Breast epithelium (tissue), 4 donors: ENCODE measurements around the gene TSSC4. TPM values are rescaled to one million over a fixed set of nuclear protein-coding genes. Genes with fewer than 3 reads are reported as not detected.

Experiments used
- DNase-seq, 2 donors: peaks; one replicate each; pipeline ENCODE4 v3.0.0-alpha.2; 2019; ENCODE audit warnings: low spot score in 2 of 2
- H3K27ac ChIP-seq, 2 donors: fragments of 200-600 bp; sonication (generic) in 1 of 2; one replicate each; pipeline ENCODE4 v1.5.1; 2016 to 2019; ENCODE audit warnings: mild to moderate bottlenecking in 1 of 2
- H3K27me3 ChIP-seq, 2 donors: fragments of 200-600 bp; sonication (generic) in 1 of 2; one replicate each; pipeline versions ENCODE4 v1.5.1 to v1.6.0; 2017 to 2019; ENCODE audit warnings: control low read depth in 1 of 2, mild to moderate bottlenecking in 1 of 2
- H3K36me3 ChIP-seq: fragments of 200-600 bp; one replicate; pipeline ENCODE4 v1.5.1; 2019
- H3K4me1 ChIP-seq, 2 donors: fragments of 200-600 bp; sonication (generic); one replicate each; pipeline ENCODE4 v1.5.1; 2016 to 2019; ENCODE audit warnings: control low read depth in 1 of 2
- H3K4me3 ChIP-seq, 3 donors: fragments of 200-600 bp; sonication (generic); 1 replicate in 2 of 3; 2 replicates in 1 of 3; pipeline ENCODE4 v1.5.1; 2016 to 2019; ENCODE audit warnings: mild to moderate bottlenecking in 3 of 3, moderate library complexity in 2 of 3
- H3K9me3 ChIP-seq, 2 donors: fragments of 200-600 bp; sonication (generic) in 1 of 2; one replicate each; pipeline ENCODE4 v1.5.1; 2016 to 2019; ENCODE audit warnings: control low read depth in 1 of 2
- POLR2A ChIP-seq: fragments of 450-650 bp; IDR thresholded peaks from one replicate; pipeline ENCODE4 v1.6.1; 2016; ENCODE audit warnings: antibody characterized with exemption, mild to moderate bottlenecking, moderate library complexity
- POLR2AphosphoS5 ChIP-seq, 3 donors: sonication (generic); formaldehyde crosslinking; IDR thresholded peaks; one replicate each; pipeline ENCODE4 v1.6.1; 2017; ENCODE audit warnings: antibody characterized with exemption in 3 of 3
- intact Hi-C: fragments of 100-400 bp; cut with DNase I; formaldehyde crosslinking; loops from one replicate; pipeline ENCODE4 v1.15.1; 2023; ENCODE audit warnings: low total_unique reads
- total RNA-seq, 3 donors: library from RNA; depleted of rRNA; stranded (reverse); fragments of >200 nt; gene quantifications; one replicate each; pipeline ENCODE4 v1.1.0, GENCODE V29; 2016
- TF ChIP-seq, protein P1 (sequence below), 3 donors: fragments of 450-650 bp; IDR thresholded peaks; one replicate each; pipeline ENCODE4 v1.5.1; 2016 to 2017; ENCODE audit warnings: antibody characterized with exemption in 3 of 3, mild to moderate bottlenecking in 3 of 3, moderate library complexity in 3 of 3

The TSSC4 gene
- total RNA-seq, 3 donors from 2014 or later = 36.8 to 44.9 (median 37.2) TPM

- H3K9me3 ChIP-seq = no peaks in the 10 kb centered on the region
- H3K4me3 ChIP-seq = no peak overlapping the region
- no peak for DNase-seq
- intact Hi-C loops = loop anchor here (5.0 kb wide), 1 partner anchor 458 kb away; no protein-coding TSS in a partner anchor
- peaks cover 0 to 9% of the 10 kb centered on the region in 2 donors for H3K27me3 ChIP-seq
- no peaks in the 10 kb centered on the region for H3K4me1 ChIP-seq
- TF ChIP-seq POLR2AphosphoS5 (IDR thresholded peaks at IDR 0.05) = no peak
- TF ChIP-seq POLR2A = no peak
- TF ChIP-seq, protein P1, sequence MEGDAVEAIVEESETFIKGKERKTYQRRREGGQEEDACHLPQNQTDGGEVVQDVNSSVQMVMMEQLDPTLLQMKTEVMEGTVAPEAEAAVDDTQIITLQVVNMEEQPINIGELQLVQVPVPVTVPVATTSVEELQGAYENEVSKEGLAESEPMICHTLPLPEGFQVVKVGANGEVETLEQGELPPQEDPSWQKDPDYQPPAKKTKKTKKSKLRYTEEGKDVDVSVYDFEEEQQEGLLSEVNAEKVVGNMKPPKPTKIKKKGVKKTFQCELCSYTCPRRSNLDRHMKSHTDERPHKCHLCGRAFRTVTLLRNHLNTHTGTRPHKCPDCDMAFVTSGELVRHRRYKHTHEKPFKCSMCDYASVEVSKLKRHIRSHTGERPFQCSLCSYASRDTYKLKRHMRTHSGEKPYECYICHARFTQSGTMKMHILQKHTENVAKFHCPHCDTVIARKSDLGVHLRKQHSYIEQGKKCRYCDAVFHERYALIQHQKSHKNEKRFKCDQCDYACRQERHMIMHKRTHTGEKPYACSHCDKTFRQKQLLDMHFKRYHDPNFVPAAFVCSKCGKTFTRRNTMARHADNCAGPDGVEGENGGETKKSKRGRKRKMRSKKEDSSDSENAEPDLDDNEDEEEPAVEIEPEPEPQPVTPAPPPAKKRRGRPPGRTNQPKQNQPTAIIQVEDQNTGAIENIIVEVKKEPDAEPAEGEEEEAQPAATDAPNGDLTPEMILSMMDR (IDR thresholded peaks at IDR 0.05) = no peak
- H3K36me3 ChIP-seq = no peaks in the 10 kb centered on the region
- no peak overlapping the region for H3K27ac ChIP-seq
Measured at GRCh38 chr11:2434008-2434407, 33.5 kb downstream of the TSSC4 start.

GRCh38 chr11:2434506-2435255, 34.1 kb downstream of the TSSC4 start:
- TF ChIP-seq POLR2A = no peak
- no peak for TF ChIP-seq POLR2AphosphoS5 (IDR thresholded peaks at IDR 0.05)
- TF ChIP-seq, protein P1 (IDR thresholded peaks at IDR 0.05) = no peak
- Histone ChIP-seq H3K27me3 (peaks cover 0 to 9% of the 10 kb centered on the region in 2 donors), H3K4me3 (no peak overlapping the region), H3K4me1 (no peaks in the 10 kb centered on the region), H3K9me3 (no peaks in the 10 kb centered on the region), H3K27ac (no peak overlapping the region), H3K36me3 (no peaks in the 10 kb centered on the region)
- no peak for DNase-seq
- intact Hi-C loops = loop anchor here (5.0 kb wide), 1 partner anchor 458 kb away; no protein-coding TSS in a partner anchor

DNA sequence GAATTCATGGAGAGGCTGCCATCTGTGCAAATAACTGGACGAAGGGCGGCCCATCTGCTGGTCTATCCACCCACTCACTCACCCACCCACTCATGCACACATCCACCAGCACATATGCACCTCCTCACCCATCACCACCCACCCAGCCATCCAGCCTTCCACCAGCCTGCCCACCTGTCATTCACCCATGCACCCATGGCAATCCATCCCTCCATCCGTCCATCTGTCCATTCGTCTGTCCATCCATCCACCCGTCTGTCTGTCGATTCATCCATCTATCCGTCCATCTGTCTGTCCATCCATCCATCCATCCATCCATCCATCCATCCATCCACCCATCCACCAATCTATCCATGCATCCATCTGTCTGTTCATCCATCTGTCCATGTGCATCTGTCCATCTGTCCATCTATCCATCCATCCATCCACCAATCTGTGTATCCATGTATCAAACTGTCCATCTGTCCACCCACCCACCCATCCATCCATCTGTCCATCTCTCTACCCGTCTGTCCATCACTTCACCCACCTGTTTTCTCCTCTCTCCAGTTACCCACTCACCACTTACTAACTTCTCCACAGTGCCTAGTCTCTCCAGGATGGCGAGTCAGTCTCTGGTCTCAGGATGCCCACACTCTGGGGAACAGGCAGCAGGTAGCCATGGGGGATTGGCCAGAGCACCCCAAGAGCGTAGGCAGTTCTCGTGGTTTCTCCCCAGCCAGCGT, 34.9 kb downstream of the TSSC4 start:
- DNase-seq = no peak
- no peak overlapping the region for H3K27ac ChIP-seq
- TF ChIP-seq POLR2A (no peak), POLR2AphosphoS5 (IDR thresholded peaks at IDR 0.05) (no peak)
- TF ChIP-seq, protein P1 (IDR thresholded peaks at IDR 0.05) = no peak
- H3K27me3 ChIP-seq = peaks cover 0 to 9% of the 10 kb centered on the region in 2 donors
- no peaks in the 10 kb centered on the region for H3K4me1 ChIP-seq
- no peak overlapping the region for H3K4me3 ChIP-seq
- intact Hi-C loops = no loop called here
- H3K9me3 ChIP-seq = no peaks in the 10 kb centered on the region
- H3K36me3 ChIP-seq = no peaks in the 10 kb centered on the region

DNA sequence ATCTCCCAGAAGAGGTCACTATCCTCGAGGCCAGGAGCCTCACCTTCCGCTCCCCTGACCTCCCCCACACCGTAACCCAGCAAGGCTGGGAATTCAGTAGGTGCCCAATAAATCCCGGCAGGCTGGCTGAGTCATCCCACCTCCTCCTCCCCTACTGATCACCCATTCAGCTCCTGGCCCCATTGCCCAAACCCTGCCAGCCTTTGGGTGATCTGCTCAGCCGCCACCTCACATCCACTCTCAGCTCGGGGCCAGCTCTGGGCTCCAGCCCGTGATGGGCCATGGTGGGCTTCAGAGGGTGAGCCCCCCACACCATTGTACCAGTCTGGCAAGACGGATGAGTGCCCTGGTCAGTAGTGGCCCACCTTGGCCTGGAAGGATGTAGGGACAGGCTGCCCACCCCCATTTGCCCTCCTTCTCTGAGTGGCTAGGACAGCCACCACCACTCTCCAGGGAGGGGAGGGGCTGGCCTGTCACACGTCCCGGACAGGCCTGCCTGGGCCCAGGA, 35.5 kb downstream of the TSSC4 start:
- intact Hi-C loops = no loop called here
- DNase-seq = no peak
- TF ChIP-seq POLR2A = no peak
- TF ChIP-seq, protein P1 (IDR thresholded peaks at IDR 0.05) = no peak
- no peak for TF ChIP-seq POLR2AphosphoS5 (IDR thresholded peaks at IDR 0.05)
- no peaks in the 10 kb centered on the region for H3K4me1 ChIP-seq
- no peaks in the 10 kb centered on the region for H3K9me3 ChIP-seq
- no peak overlapping the region for H3K27ac ChIP-seq
- no peaks in the 10 kb centered on the region for H3K36me3 ChIP-seq
- H3K4me3 ChIP-seq = no peak overlapping the region
- peaks cover 0 to 9% of the 10 kb centered on the region in 2 donors for H3K27me3 ChIP-seq
